IMR-90 (cell line): Measurements from ENCODE around the gene FTO. TPM values are rescaled to one million over a fixed set of nuclear protein-coding genes. Genes with fewer than 3 reads are reported as not detected.

Experiments used
- ATAC-seq: fragments of 200-7000 bp; cut with Tn5 transposase; 2 replicates; pipeline ENCODE4 v1.9.1; 2020; ENCODE audit warnings: low read depth, mild to moderate bottlenecking, moderate library complexity
- BruUV-seq: library from RNA; stranded (reverse); fragments of 400-500 nt; replicated peaks from 2 replicates; lab custom pipeline; 2021; lab: Mats Ljungman, UMichigan
- CTCF ChIA-PET: fragments of 300-600 bp; formaldehyde crosslinking; extraction: SDS; loops from one replicate; lab custom pipeline; 2021; ENCODE audit warnings: antibody characterized with exemption; lab: Yijun Ruan, JAX
- POLR2A ChIA-PET: fragments of 300-600 bp; sonication (Branson Sonifier 250); formaldehyde crosslinking; loops from one replicate; lab custom pipeline; 2022; ENCODE audit warnings: antibody characterized with exemption; ENCODE audit not compliant: unreplicated experiment; lab: Charles Lee
- DNase-seq: peaks from one replicate; pipeline ENCODE4 v3.0.0; 2013
- H2AFZ ChIP-seq: replicated peaks from 2 replicates; pipeline ENCODE3; 2013; ENCODE audit warnings: low read length, mild to moderate bottlenecking; ENCODE audit not compliant: poor library complexity
- H2AK5ac ChIP-seq: 2 replicates; pipeline ENCODE4 v1.6.1; 2013; ENCODE audit warnings: low read depth, low read length, inconsistent platforms
- H2AK9ac ChIP-seq: replicated peaks from 2 replicates; pipeline ENCODE3; 2013; ENCODE audit warnings: mild to moderate bottlenecking, low read depth, low read length, moderate library complexity; ENCODE audit not compliant: poor library complexity
- H2BK120ac ChIP-seq: 2 replicates; pipeline ENCODE4 v1.6.1; 2013; ENCODE audit warnings: low read depth, low read length, inconsistent platforms
- H2BK15ac ChIP-seq: 3 replicates; pipeline ENCODE4 v1.6.1; 2013; ENCODE audit warnings: low read depth, low read length, inconsistent platforms
- H2BK20ac ChIP-seq: 2 replicates; pipeline ENCODE4 v1.6.1; 2013; ENCODE audit warnings: low read depth, mild to moderate bottlenecking, inconsistent platforms, low read length, moderate library complexity
- H2BK5ac ChIP-seq: 2 replicates; pipeline ENCODE4 v1.6.1; 2013; ENCODE audit warnings: mild to moderate bottlenecking, low read depth, low read length, inconsistent platforms; ENCODE audit not compliant: poor library complexity, severe bottlenecking
- H3K14ac ChIP-seq: replicated peaks from 2 replicates; pipeline ENCODE4 v1.6.1; 2013; ENCODE audit warnings: low read depth, low read length, inconsistent platforms
- H3K18ac ChIP-seq: 2 replicates; pipeline ENCODE4 v1.6.1; 2013; ENCODE audit warnings: low read depth, low read length, control low read depth
- H3K23ac ChIP-seq: 2 replicates; pipeline ENCODE4 v1.6.1; 2013; ENCODE audit warnings: low read depth, low read length, inconsistent platforms
- H3K27ac ChIP-seq: 2 replicates; pipeline ENCODE4 v1.5.1; 2013; ENCODE audit warnings: mild to moderate bottlenecking, control low read depth, low read length; ENCODE audit not compliant: insufficient read depth
- H3K27me3 ChIP-seq: 2 replicates; pipeline ENCODE4 v1.6.1; 2013; ENCODE audit warnings: low read length; ENCODE audit not compliant: control insufficient read depth, insufficient read depth
- H3K36me3 ChIP-seq: 2 replicates; pipeline ENCODE4 v1.6.1; 2013; ENCODE audit warnings: low read length, mixed read lengths; ENCODE audit not compliant: control insufficient read depth, insufficient read depth
- H3K4ac ChIP-seq: 2 replicates; pipeline ENCODE4 v1.6.1; 2013; ENCODE audit warnings: low read depth, low read length, inconsistent platforms
- H3K4me1 ChIP-seq: 2 replicates; pipeline ENCODE4 v1.6.1; 2013; ENCODE audit warnings: low read length, mixed read lengths; ENCODE audit not compliant: control insufficient read depth, insufficient read depth
- H3K4me2 ChIP-seq: 2 replicates; pipeline ENCODE4 v1.6.1; 2013; ENCODE audit warnings: low read depth, mild to moderate bottlenecking, control low read depth, low read length, moderate library complexity
- H3K4me3 ChIP-seq: 2 replicates; pipeline ENCODE4 v1.5.1; 2013; ENCODE audit warnings: low read depth, mild to moderate bottlenecking, control low read depth, low read length, moderate library complexity; ENCODE audit not compliant: insufficient read depth
- H3K56ac ChIP-seq: 2 replicates; pipeline ENCODE4 v1.6.1; 2013; ENCODE audit warnings: low read length, inconsistent platforms; ENCODE audit not compliant: insufficient read depth; ENCODE audit errors: extremely low read depth
- H3K79me1 ChIP-seq, 2 experiments: 2 replicates each; pipeline ENCODE4 v1.6.1; 2013; ENCODE audit warnings: low read length in 2 of 2, inconsistent platforms in 1 of 2, low read depth in 1 of 2
- H3K9ac ChIP-seq: 2 replicates; pipeline ENCODE4 v1.6.1; 2013; ENCODE audit warnings: low read depth, low read length, control low read depth
- H3K9me1 ChIP-seq: 2 replicates; pipeline ENCODE4 v1.6.1; 2013; ENCODE audit warnings: low read length, inconsistent platforms; ENCODE audit not compliant: insufficient read depth
- H3K9me3 ChIP-seq: 2 replicates; pipeline ENCODE4 v1.6.1; 2013; ENCODE audit warnings: low read length; ENCODE audit not compliant: control insufficient read depth, insufficient read depth
- H4K20me1 ChIP-seq: 2 replicates; pipeline ENCODE4 v1.6.1; 2013; ENCODE audit warnings: low read length, inconsistent platforms; ENCODE audit not compliant: insufficient read depth
- H4K5ac ChIP-seq: 2 replicates; pipeline ENCODE4 v1.6.1; 2013; ENCODE audit warnings: mild to moderate bottlenecking, low read depth, low read length, control low read depth
- H4K8ac ChIP-seq, 2 experiments: 2 replicates each; pipeline ENCODE4 v1.6.1; 2013; ENCODE audit warnings: low read depth in 2 of 2, low read length in 2 of 2, control low read depth in 1 of 2, inconsistent platforms in 1 of 2
- H4K91ac ChIP-seq: 2 replicates; pipeline ENCODE4 v1.6.1; 2013; ENCODE audit warnings: low read depth, low read length, inconsistent platforms; ENCODE audit not compliant: insufficient read depth
- CEBPB ChIP-seq: IDR thresholded peaks from 2 replicates; pipeline ENCODE4 v1.6.1; 2012; ENCODE audit warnings: low read depth, low read length, improper control_type of control experiment
- FOS ChIP-seq: fragments of 150-350 bp; IDR thresholded peaks from 2 replicates; pipeline ENCODE4 v1.6.1; 2016; ENCODE audit warnings: low read depth, low read length
- MAZ ChIP-seq: IDR thresholded peaks from 2 replicates; pipeline ENCODE4 v1.6.1; 2012; ENCODE audit warnings: low read depth, mild to moderate bottlenecking, low read length, improper control_type of control experiment, moderate library complexity, borderline replicate concordance
- RCOR1 ChIP-seq: IDR thresholded peaks from 2 replicates; pipeline ENCODE4 v1.6.1; 2012; ENCODE audit warnings: mild to moderate bottlenecking, low read length, improper control_type of control experiment; ENCODE audit not compliant: insufficient replicate concordance
- WGBS, 2 experiments: methylation state at CpG; one replicate each; pipeline versions ENCODE4 v1.1.5 to v1.1.7; 2013; ENCODE audit warnings: missing lambda C conversion rate in 2 of 2; ENCODE audit not compliant: insufficient read length in 1 of 2; ENCODE audit errors: extremely low coverage in 2 of 2; 5-methylcytosine and 5-hydroxymethylcytosine counted together
- dilution Hi-C: fragments of 300-500 bp; cut with HindIII; formaldehyde crosslinking; loops from one replicate; pipeline ENCODE4 v1.14.3; 2018; ENCODE audit warnings: low sequenced_read_pairs; ENCODE audit not compliant: unreplicated experiment
- in situ Hi-C: fragments of 300-500 bp; cut with MboI; formaldehyde crosslinking; loops from 3 replicates; pipeline ENCODE4 v1.14.3; 2019; ENCODE audit warnings: low sequenced_read_pairs, inconsistent platforms, mixed read lengths
- intact Hi-C: fragments of 100-400 bp; cut with micrococcal nuclease; formaldehyde crosslinking; loops from 2 replicates; pipeline ENCODE4 v1.10.0; 2022
- polyA plus RNA-seq, 3 experiments: library from polyadenylated mRNA; depleted of rRNA; stranded (reverse); fragments of >200 nt; gene quantifications; 2 replicates each; pipeline ENCODE4 v1.2.3, GENCODE V29; 2012; ENCODE audit warnings: low replicate concordance in 1 of 3
- total RNA-seq: library from RNA; depleted of rRNA; stranded (reverse); fragments of >200 nt; gene quantifications from 2 replicates; pipeline ENCODE4 v1.2.3, GENCODE V29; 2012

FTO gene
- total and polyA plus RNA-seq, 2 of the 4 experiments (the other 2 are of a cell fraction): 70.3 to 132 TPM

DNA sequence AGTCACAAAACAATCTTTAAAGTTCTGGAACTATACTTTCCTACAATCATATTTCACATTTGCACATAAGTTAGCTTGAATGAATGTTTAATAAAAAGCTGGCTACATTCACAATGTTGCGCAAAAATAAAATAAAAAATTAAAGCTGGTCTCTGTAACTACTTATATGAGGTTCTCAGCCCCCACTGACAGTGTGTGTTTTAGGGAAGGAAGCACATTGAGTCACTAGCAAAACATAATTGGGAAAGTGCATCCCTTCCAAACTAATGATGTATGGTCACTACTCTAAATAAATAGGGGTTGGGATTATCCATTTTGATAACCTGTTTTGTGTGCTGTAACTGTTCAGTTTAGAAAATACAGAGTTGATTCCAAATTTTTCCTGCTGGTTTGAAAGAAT lies 330.7 kb downstream of the FTO start:
- intact Hi-C loops (no loop called here), dilution Hi-C loops (no loop called here), in situ Hi-C loops (no loop called here)
- Histone ChIP-seq H3K4ac (no peak overlapping the region), H3K4me3 (no peak overlapping the region), H2AK9ac (no peak overlapping the region), H4K8ac (no peak overlapping the region), H2BK5ac (no peak overlapping the region), H3K9ac (no peak overlapping the region), H4K20me1 (no peaks in the 10 kb centered on the region), H3K79me1 (no peaks in the 10 kb centered on the region), H3K4me1 (no peaks in the 10 kb centered on the region), H3K27me3 (no peaks in the 10 kb centered on the region), H4K91ac (no peak overlapping the region), H2BK15ac (no peak overlapping the region), H3K36me3 (no peaks in the 10 kb centered on the region), H3K9me1 (no peaks in the 10 kb centered on the region), H2BK20ac (no peak overlapping the region), H2AK5ac (no peak overlapping the region), H4K5ac (no peak overlapping the region), H2BK120ac (no peak overlapping the region), H2AFZ (no peak overlapping the region), H3K23ac (no peak overlapping the region), H3K18ac (no peak overlapping the region), H3K4me2 (no peak overlapping the region), H3K56ac (no peak overlapping the region), H3K9me3 (peaks cover 3% of the 10 kb centered on the region), H3K14ac (no peak overlapping the region), H3K27ac (no peak overlapping the region)
- ChIA-PET POLR2A (no interaction called here), CTCF (no interaction called here)
- DNase-seq (peak; percentile 20), ATAC-seq (peak; percentile 56; the same call in 1 of the 2 replicates)
- WGBS, 2 experiments: no CpG with 5 or more reads among the region's 1 CpG
- no TSS peak for BruUV-seq
- TF ChIP-seq MAZ (no peak), CEBPB (peak; percentile 37; the same call in 1 of the 2 replicates), FOS (no peak), RCOR1 (no peak)
